CD4-positive, alpha-beta T cell treated with Interferon alpha-2 for 1 hour (primary cell): ENCODE data around the gene ESR2.
"Not testable (repeated sequence)": the region's sequence is repeated elsewhere in the genome, so short reads cannot be mapped to it uniquely, and the experiment has no call there.

ENCODE experiments used
- DNase-seq, 2 donors: peaks; one replicate each; pipeline ENCODE4 v3.0.0-alpha.2; 2020 to 2022

The ESR2 gene

DNA sequence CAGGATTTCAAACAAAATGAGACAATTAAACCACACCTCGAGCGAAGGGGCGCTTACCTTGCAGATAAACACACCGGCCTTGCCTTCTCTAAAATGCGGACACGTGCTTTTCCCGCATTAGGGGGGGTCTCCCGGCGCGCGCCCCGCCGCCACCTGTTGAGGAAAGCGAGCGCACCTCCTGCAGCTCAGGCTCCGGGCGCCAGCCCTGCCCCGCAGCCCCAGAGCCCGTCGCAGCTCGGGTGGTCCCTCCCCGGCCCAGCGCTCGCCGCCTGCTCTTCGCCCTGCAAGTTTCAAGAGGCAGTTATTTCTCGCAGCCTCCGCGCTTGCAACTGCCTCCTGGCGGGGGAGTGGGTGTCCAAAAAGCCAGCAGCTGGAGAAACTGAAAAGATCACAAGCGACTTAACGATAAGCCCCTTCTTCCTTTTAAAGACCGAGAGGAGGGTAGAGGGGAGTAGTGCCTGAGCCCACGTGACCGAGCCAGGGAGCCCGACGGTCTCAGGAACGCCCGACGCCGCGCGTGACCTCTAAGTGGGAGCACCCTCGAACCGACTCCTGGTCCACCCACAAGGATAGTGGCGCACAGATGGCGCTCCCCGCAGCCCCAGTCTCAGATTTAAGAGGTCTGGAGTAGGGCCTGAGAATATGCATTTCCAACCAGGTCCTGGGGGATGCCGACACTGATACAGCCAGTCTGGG lies at the start of gene ESR2:
ESR2 (minus strand) TSS at position 396 of the 696 bp plus-strand sequence. CDS start 11,386 bp downstream, outside the sequence.
- peak; percentile 16 to 29 for DNase-seq

- no peak for DNase-seq
Measured at GRCh38 chr14:64340560-64341196, 46.5 kb upstream of the ESR2 start.

DNA sequence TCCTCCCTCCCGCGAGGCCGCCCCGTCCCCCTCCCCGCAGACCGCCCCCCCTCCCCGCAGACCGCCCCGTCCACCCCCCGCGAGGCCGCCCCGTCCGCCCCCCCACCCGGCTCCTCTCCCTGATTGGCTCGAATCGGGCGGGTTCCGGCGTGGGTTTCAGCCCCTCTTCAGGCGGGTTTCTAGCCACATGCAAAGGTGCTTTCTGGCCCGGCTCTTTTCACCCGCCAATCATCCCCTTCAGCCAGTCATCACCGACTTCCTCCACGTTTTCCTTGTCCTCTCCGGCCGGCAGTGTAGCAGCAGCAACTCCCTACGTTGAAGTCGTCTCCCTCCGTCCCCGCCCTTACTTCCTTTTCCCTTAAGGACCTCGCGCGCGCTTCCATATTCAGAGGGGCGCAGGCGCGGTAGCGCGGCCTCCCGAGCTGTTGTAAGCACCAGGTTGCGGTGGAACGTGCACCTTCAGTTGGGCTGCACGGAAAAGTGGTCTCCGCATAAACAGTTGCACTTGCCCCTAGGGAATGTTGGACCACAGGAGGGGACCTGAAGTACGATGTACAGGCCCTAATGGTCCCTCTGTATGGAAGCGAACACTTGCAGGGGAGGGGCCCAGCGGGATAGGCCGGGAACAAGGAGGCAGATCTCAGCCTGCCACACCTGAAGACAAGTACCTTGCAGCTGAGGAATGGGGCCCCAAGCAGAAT lies 44.6 kb upstream of the ESR2 start:
- peak; percentile 83 to 92 for DNase-seq

GRCh38 chr14:64337888-64338615 lies 43.9 kb upstream of the ESR2 start:
- no peak for DNase-seq

GRCh38 chr14:64329149-64329548 lies 35.0 kb upstream of the ESR2 start:
- no peak for DNase-seq

- no peak for DNase-seq
Measured at GRCh38 chr14:64326502-64326901, 32.3 kb upstream of the ESR2 start.

DNA sequence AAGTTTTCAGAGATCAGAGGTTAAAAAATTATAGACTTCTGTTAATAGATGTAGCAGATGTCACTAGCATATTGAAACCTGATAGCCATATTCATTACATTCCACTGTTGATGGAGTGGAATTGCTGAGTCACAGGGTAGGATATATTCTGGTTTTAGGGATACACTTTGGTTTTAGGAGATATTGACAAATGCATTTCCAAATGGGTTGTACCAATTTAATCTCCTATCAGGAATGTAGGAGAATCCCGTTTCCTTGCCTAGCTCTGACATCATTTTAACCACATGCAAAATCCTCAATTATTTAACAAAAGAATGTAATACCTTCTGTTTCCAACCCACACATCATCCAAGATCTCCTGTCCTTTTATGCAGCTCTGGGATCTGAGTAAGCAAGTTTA lies 30.7 kb upstream of the ESR2 start:
- DNase-seq, result no peak

- no peak for DNase-seq
Measured at GRCh38 chr14:64324461-64324860, 30.3 kb upstream of the ESR2 start.

GRCh38 chr14:64320362-64320761 lies 26.2 kb upstream of the ESR2 start:
- DNase-seq, result not testable (repeated sequence)

DNA sequence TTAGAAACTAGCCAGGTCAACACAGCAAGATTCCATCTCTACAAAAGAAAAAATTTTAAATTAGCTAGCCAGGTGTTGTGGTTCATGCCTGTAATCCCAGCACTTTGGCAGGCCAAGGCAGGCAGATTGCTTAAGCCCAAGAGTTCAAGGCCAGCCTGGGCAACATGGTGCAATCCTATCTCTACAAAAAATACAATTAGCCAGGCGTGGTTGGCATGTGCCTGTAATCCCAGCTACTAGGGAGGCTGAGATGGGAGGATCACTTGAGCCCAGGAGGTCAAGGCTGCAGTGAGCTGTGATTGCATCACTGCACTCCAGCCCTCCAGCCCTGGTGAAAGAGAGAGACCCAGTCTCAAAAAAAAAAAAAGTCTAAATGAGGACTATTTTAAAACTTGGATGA lies 24.5 kb upstream of the ESR2 start:
- DNase-seq, result not testable (repeated sequence)

DNA sequence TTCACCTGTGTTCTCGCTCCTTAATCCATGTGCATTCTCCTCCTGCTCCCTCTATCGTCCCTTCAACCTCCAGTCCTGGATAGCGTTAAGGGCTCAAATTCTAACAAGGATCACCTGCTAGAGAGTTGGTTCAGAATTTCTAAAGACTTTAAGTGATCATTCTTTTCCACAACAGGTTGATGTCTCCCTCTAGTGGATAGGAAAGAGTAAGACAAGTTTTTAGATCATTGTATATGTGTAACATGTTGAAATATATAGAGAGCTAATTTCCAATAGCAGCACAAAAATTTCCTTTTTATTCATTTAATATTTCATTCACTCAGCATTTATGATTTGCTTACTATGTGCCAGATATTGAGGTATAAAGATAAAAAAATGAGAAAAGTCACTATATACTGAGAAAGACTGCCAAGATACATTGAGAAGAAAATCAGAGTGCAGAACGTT lies 9.3 kb upstream of the ESR2 start:
- peak in 1 of 2 donors; percentile 58 for DNase-seq

DNA sequence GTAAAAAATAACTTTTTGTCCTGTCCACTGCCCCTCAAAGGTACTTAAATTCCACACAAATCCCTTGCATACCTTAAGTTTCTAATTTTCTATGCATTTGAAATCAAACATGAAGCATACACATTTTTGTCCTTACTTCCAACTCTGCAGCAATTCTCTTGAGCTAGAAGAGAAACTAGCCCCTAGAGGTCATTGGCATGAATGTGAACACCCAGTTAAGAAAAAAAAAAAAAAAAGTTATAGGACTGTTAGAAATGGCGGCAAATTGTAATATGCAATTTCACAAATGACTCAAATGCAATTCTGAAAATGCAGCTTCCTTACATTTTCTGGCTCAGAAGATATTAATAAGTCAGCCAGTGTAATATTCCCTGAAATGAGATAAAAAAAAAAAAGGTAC lies 4.6 kb upstream of the ESR2 start:
- DNase-seq, result no peak

- no peak for DNase-seq
Measured at GRCh38 chr14:64296561-64296960, 2.4 kb upstream of the ESR2 start.

GRCh38 chr14:64294672-64295413 lies 672 bp upstream of the ESR2 start:
- peak; percentile 76 to 81 for DNase-seq

DNA sequence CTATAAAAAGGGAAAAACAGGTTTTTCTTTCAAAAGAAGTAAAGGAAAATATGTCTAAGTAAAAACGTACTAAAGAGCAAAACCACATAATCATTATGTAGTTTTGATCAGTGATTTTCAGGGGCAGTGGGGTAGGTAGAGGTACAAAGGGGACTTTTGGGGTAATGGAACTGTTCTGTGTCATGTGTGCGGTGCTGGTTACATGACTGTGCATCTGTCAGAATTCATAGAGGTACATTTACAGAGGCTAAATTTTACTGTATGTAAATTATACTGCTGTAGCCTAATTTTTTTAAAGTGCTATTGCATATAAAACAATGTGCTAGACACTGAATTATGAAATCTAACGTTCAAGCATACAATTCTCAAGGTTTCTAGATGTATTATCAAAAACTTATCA lies 2.0 kb downstream of the ESR2 start:
- DNase-seq, result no peak

GRCh38 chr14:64289571-64289970 lies 4.6 kb downstream of the ESR2 start:
- no peak for DNase-seq

DNA sequence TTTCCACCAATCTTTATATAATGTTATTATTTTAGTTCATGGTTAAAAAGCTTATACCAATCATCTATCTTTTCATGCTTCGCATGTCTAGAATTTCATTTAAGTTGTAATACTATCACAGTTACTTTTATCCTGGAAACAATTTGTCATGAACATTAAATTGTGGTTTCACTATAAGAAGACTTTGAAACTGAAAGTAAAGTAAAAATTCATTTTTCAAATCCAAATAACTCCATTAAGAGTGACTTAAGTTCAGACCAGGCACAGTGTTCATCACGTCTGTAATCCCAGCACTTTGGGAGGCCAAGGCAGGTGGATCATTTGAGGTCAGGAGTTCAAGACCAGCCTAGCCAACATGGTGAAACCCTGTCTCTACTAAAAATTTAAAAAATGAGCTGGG lies 12.4 kb downstream of the ESR2 start:
- DNase-seq, result no peak

DNA sequence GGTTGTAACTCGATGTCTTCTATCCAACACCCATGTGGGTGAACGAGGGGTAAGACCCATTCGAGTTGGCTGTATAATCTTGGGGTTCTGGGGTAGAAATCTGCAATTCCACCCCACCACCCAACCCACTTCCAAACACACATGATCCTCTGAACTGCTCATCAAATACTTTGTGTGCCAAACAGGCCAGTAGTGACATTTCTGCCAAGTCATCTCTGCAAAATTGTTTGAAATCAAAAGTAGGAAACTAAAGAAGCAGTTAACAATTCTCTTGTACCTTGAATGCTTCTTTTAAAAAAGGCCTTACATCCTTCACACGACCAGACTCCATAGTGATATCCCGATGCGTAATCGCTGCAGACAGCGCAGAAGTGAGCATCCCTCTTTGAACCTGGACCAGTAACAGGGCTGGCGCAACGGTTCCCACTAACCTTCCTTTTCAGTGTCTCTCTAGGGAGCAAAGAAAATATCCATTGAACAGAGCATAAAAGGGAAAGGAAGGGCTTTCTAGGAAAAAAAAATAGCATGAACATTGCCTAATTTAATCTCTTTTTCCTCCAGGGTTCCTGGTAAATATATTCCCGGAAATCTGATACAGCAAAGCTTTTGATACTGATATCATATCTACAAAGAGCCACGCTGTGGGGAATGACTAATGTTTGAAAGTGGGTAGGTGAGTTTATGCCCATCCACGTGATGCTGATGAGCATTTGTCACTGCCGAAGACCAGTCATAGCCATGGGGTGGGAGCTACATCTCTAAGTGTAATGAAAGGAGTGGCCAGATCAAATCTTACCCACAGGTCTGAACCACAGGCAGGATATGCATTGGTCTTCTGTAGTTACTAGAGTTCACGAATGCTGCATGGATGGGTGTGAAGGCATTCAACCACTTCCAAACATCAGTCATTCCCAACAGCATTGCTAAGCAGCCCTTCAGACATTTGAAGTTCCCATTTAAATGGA lies 14.2 kb downstream of the ESR2 start:
- DNase-seq, result no peak

DNA sequence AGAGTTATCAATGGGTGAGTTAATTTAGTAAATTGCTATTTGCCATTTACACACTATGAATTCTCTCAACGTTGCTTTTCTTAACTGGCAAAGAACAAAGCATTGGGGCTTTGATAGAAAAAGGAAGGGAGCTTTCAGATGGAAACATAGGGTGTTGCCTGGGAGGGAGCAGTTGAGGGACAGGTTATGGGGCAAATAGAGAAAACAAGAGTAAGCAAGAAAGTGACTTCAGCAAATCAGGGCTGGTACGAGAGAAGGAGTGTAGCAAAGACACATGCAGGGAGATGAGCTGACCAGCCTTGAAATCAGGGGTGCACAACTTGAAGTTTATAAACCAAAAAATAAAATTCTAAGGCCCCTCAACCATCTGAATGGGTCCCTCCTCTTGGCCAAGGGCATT lies 15.7 kb downstream of the ESR2 start:
- DNase-seq, result no peak

DNA sequence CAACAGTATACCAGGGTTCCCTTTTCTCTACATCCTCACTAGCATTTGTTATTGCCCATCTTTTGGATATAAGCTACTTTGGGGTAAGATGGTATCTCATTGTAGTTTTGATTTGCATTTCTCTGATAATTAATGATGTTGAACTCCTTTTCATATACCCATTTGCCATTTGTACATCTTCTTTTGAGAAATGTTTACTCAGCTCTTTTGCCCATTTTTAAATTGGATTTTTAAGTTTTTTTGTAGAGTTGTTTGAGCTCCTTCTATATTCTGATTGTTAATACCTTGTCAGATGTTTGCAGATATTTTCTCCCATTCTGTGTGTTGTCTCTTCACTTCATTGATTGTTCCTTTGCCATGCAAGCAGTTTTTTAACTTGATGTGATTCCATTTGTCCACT lies 22.2 kb downstream of the ESR2 start:
- DNase-seq, result no peak

DNA sequence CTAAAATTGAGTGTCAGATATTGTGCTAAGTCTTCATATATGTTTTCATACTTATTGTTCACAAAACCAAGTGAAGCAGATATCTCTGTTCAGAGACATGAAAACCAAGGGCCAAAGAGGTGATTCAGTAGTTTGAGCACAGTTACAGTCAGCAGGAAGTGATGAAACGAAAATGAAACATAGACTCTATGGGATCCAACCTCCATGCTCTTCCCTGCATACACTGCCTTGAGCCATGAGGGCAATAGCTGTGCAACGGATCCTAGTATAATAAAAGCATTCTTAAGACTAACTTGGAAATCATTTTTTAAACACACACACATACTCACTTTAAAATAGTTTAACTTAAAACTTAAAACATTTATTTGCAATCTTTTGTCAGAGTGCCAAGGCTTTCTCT lies 27.9 kb downstream of the ESR2 start:
- peak in 1 of 2 donors; percentile 22 for DNase-seq
